Right ventricle myocardium inferior (tissue), 1 donor: ENCODE data around the gene FDX2. TPM values are rescaled to one million over a fixed set of nuclear protein-coding genes. Genes with fewer than 3 reads are reported as not detected.

ENCODE experiments used
- ATAC-seq: fragments of 200-7000 bp; cut with Tn5 transposase; one replicate; pipeline ENCODE4 v1.9.1; 2020; ENCODE audit warnings: mild to moderate bottlenecking, moderate library complexity
- DNase-seq: peaks from one replicate; pipeline ENCODE4 v3.0.0; 2021; ENCODE audit errors: missing footprints
- intact Hi-C: fragments of 100-400 bp; cut with DNase I; formaldehyde crosslinking; loops from one replicate; pipeline ENCODE4 v1.11.0; 2022
- total RNA-seq: library from RNA; stranded (reverse); fragmentation: NEBNext Ultra II Directional; extraction: Animal tissue kit (Norgen Biotek cat#: 25700); gene quantifications from one replicate; pipeline ENCODE4 v1.2.1, GENCODE V29; 2021
- donor health status: DM: no; HTN: yes; CAD: no; lungs with severe emphysema.

The FDX2 gene
- total RNA-seq, 1 donor from 2014 or later: 20.1 TPM

GRCh38 chr19:10270616-10271394 lies 45.0 kb downstream of the FDX2 start, which contains the start of gene ICAM1:
ICAM1 (plus strand) TSS chr19:10271120; CDS start chr19:10271160, 40 bp downstream.
- ATAC-seq (peak; percentile 69), DNase-seq (peak; percentile 92)
- intact Hi-C loops: loop anchor here (2.0 kb wide), 1 partner anchor 62 kb away; the partner anchor contains the start of gene RAVER1

- intact Hi-C loops: loop anchor here (2.0 kb wide), 1 partner anchor 63 kb away; the partner anchor contains the start of gene RAVER1
- ATAC-seq (peak; percentile 59), DNase-seq (peak; percentile 95)
Observed at GRCh38 chr19:10270180-10270615, 45.6 kb downstream of the FDX2 start.

GRCh38 chr19:10269333-10270179 lies 46.3 kb downstream of the FDX2 start:
- intact Hi-C loops: loop anchor here (1.0 to 2.0 kb wide), 2 partner anchors 63 to 120 kb away; partner anchors contain the start of gene RAVER1
- ATAC-seq (peak; percentile 84), DNase-seq (peak; percentile 94)

- intact Hi-C loops: no loop called here
- no peak for ATAC-seq
- no peak for DNase-seq
Observed at GRCh38 chr19:10268071-10268470, 47.7 kb downstream of the FDX2 start.

- DNase-seq: no peak
- ATAC-seq: no peak
- intact Hi-C loops: no loop called here
Observed at GRCh38 chr19:10266706-10267105, 49.1 kb downstream of the FDX2 start.

GRCh38 chr19:10262771-10263170 lies 53.0 kb downstream of the FDX2 start:
- ATAC-seq (no peak), DNase-seq (no peak)
- intact Hi-C loops: no loop called here

GRCh38 chr19:10260141-10260584 lies 55.7 kb downstream of the FDX2 start:
- intact Hi-C loops: no loop called here
- no peak for DNase-seq
- ATAC-seq: no peak

Other genes starting within 250 kb of the FDX2 start
- gene SHFL, start 229.7 kb downstream of the FDX2 start, total RNA-seq: 9.7 TPM
- gene ANGPTL6, start 213.3 kb downstream of the FDX2 start, total RNA-seq: not detected
- 27.0 TPM for gene PPAN, start 209.7 kb downstream of the FDX2 start, total RNA-seq
- 4.5 TPM for gene P2RY11, start 204.3 kb downstream of the FDX2 start, total RNA-seq
- 167 TPM for gene EIF3G, start 196.1 kb downstream of the FDX2 start, total RNA-seq
- gene DNMT1, start 121.1 kb downstream of the FDX2 start, total RNA-seq: 26.0 TPM
- gene S1PR2, start 84.7 kb downstream of the FDX2 start, total RNA-seq: 8.4 TPM
- gene MRPL4, start 63.8 kb downstream of the FDX2 start, total RNA-seq: 70.1 TPM
- gene ICAM1, start 44.9 kb downstream of the FDX2 start, total RNA-seq: 8.6 TPM
- 0.30 TPM for gene ICAM4, start 29.1 kb downstream of the FDX2 start, total RNA-seq
- 0.38 TPM for gene ICAM5, start 26.1 kb downstream of the FDX2 start, total RNA-seq
- 0.65 TPM for gene ZGLP1, start 6.2 kb downstream of the FDX2 start, total RNA-seq
- 10.1 TPM for gene RAVER1, start 17.5 kb upstream of the FDX2 start, total RNA-seq
- gene ICAM3, start 23.6 kb upstream of the FDX2 start, total RNA-seq: 36.7 TPM
- gene TYK2, start 64.6 kb upstream of the FDX2 start, total RNA-seq: 67.1 TPM
- 155 TPM for gene CDC37, start 87.5 kb upstream of the FDX2 start, total RNA-seq
- gene PDE4A, start 104.5 kb upstream of the FDX2 start, total RNA-seq: 37.0 TPM
- gene KEAP1, start 187.3 kb upstream of the FDX2 start, total RNA-seq: 82.8 TPM
- 0.27 TPM for gene S1PR5, start 201.4 kb upstream of the FDX2 start, total RNA-seq
- gene ATG4D, start 227.9 kb upstream of the FDX2 start, total RNA-seq: 47.6 TPM
- 10.8 TPM for gene KRI1, start 250.0 kb upstream of the FDX2 start, total RNA-seq